GM21786 (cell line): ENCODE data around the gene LDLRAD4.
A peak's percentile ranks its signal among the peaks of the same experiment; 100 is the strongest.

ENCODE experiments used
- ATAC-seq: cut with Tn5 transposase; IDR thresholded peaks from one replicate; pipeline ENCODE4 v1.9.1; 2021; ENCODE audit not compliant: unreplicated experiment

LDLRAD4 gene

GRCh38 chr18:13619505-13620205 is 401.1 kb downstream of the LDLRAD4 start:
- no peak for ATAC-seq

GRCh38 chr18:13620206-13620672 is 401.7 kb downstream of the LDLRAD4 start:
- no peak for ATAC-seq

- no peak for ATAC-seq
Observed at GRCh38 chr18:13620818-13621445, 402.4 kb downstream of the LDLRAD4 start.

GRCh38 chr18:13621446-13621849 is 402.9 kb downstream of the LDLRAD4 start:
- no peak for ATAC-seq

- no peak for ATAC-seq
Observed at GRCh38 chr18:13621886-13622619, 403.5 kb downstream of the LDLRAD4 start.

GRCh38 chr18:13622751-13623150 is 404.2 kb downstream of the LDLRAD4 start:
- no peak for ATAC-seq

- ATAC-seq: no peak
Observed at GRCh38 chr18:13623348-13623747, 404.8 kb downstream of the LDLRAD4 start.

- ATAC-seq: no peak
Observed at GRCh38 chr18:13623871-13624270, 405.3 kb downstream of the LDLRAD4 start.

GRCh38 chr18:13624563-13625237 is 406.1 kb downstream of the LDLRAD4 start:
- no peak for ATAC-seq

- no peak for ATAC-seq
Observed at GRCh38 chr18:13625355-13625754, 406.8 kb downstream of the LDLRAD4 start.

GRCh38 chr18:13625843-13626543 is 407.4 kb downstream of the LDLRAD4 start:
- ATAC-seq: no peak

- no peak for ATAC-seq
Observed at GRCh38 chr18:13626544-13626908, 408.0 kb downstream of the LDLRAD4 start.

- no peak for ATAC-seq
Observed at GRCh38 chr18:13627639-13628038, 409.1 kb downstream of the LDLRAD4 start.

- ATAC-seq: no peak
Observed at GRCh38 chr18:13628211-13628610, 409.7 kb downstream of the LDLRAD4 start.

- peak; percentile 73 for ATAC-seq
Observed at GRCh38 chr18:13629841-13630715, 411.5 kb downstream of the LDLRAD4 start.

GRCh38 chr18:13630716-13631268 is 412.2 kb downstream of the LDLRAD4 start:
- no peak for ATAC-seq

- ATAC-seq: no peak
Observed at GRCh38 chr18:13633700-13634099, 415.1 kb downstream of the LDLRAD4 start.

GRCh38 chr18:13635046-13635445 is 416.5 kb downstream of the LDLRAD4 start:
- no peak for ATAC-seq
